ENCODE data around the gene DNASE2B.

Gene DNASE2B

DNA sequence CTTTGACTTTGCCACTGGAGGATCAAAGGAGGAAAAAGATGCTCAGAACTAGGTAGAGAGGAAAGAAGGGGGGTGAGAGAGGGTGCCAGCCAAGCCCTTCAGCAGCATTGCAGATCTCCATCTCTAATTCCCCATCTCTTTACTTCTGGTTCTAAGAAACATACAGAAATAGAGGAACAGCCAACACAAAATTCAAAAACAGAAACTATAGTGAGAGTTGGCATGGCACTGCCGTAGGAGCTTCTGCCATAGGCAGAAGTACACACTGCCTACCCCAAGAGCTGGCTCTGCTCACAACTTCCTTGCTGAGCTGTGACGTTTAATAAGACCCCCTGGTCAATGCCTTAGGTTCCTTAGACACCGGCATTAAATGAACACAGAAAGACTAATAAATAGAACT is 54.2 kb downstream of the DNASE2B start:
- no peak for DNase-seq (ENCODE audit: low read depth)

DNA sequence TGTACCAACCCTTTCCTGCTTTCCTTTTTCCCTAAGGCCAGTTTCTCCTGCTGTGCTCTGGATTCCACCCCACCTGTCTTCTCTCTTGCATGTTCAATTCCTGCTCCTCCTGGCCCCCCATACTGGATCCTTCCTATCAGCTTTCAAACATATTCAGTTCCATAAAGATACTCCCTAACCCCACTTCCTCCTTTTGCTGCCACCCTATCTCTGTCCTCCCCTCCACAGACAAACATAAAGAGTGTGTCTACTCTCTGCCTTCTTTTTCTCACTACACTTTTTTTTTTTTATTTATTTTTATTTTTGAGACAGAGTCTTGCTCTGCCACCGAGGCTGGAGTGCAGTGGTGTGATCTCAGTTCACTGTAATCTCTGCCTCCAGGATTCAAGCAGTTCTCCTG is 63.8 kb downstream of the DNASE2B start:
- DNase-seq (ENCODE audit: low read depth): no peak
